Liver (tissue), 9 donors: Measurements from ENCODE around the gene TMEM89. TPM values are rescaled to one million over a fixed set of nuclear protein-coding genes. Genes with fewer than 3 reads are reported as not detected.

Experiments
- DNase-seq: peaks from one replicate; pipeline ENCODE4 v3.0.0-alpha.2; 2017; ENCODE audit warnings: low spot score
- H3K27ac ChIP-seq, 2 donors: one replicate each; pipeline ENCODE4 v1.7.0; 2013; ENCODE audit warnings: inconsistent platforms in 2 of 2, low read length in 2 of 2, control low read depth in 1 of 2, low read depth in 1 of 2, mild to moderate bottlenecking in 1 of 2
- H3K27me3 ChIP-seq, 4 donors: one replicate each; pipeline versions ENCODE4 v1.6.1 to v1.7.0; 2013; ENCODE audit warnings: low read length in 3 of 4, inconsistent platforms in 1 of 4, mild to moderate bottlenecking in 1 of 4, moderate library complexity in 1 of 4; ENCODE audit not compliant: control insufficient read depth in 4 of 4, insufficient read depth in 4 of 4
- H3K36me3 ChIP-seq, 4 donors: one replicate each; pipeline versions ENCODE4 v1.6.1 to v1.7.0; 2013; ENCODE audit warnings: low read length in 3 of 4, mild to moderate bottlenecking in 3 of 4, low read depth in 1 of 4, moderate library complexity in 1 of 4; ENCODE audit not compliant: control insufficient read depth in 4 of 4, insufficient read depth in 3 of 4
- H3K4me1 ChIP-seq, 4 donors: one replicate each; pipeline versions ENCODE4 v1.6.1 to v1.7.0; 2013; ENCODE audit warnings: low read length in 3 of 4, mild to moderate bottlenecking in 3 of 4, moderate library complexity in 1 of 4; ENCODE audit not compliant: control insufficient read depth in 4 of 4, insufficient read depth in 4 of 4
- H3K4me3 ChIP-seq, 3 donors: one replicate each; pipeline versions ENCODE4 v1.6.1 to v1.7.0; 2013; ENCODE audit warnings: low read length in 3 of 3, control low read depth in 1 of 3, low read depth in 1 of 3, mild to moderate bottlenecking in 1 of 3
- H3K9ac ChIP-seq, 2 donors: one replicate each; pipeline ENCODE4 v1.7.0; 2013; ENCODE audit warnings: low read length in 2 of 2, mild to moderate bottlenecking in 2 of 2, moderate library complexity in 2 of 2, control low read depth in 1 of 2, low read depth in 1 of 2
- H3K9me3 ChIP-seq, 4 donors: one replicate each; pipeline versions ENCODE4 v1.6.1 to v1.7.0; 2013; ENCODE audit warnings: low read length in 3 of 4; ENCODE audit not compliant: control insufficient read depth in 4 of 4
- EGR1 ChIP-seq, 2 donors: IDR thresholded peaks; 2 replicates each; pipeline ENCODE4 v1.6.1; 2016 to 2018; ENCODE audit warnings: antibody characterized with exemption in 2 of 2, low read depth in 2 of 2
- FOXA1 ChIP-seq: IDR thresholded peaks from 2 replicates; pipeline ENCODE4 v1.6.1; 2016; ENCODE audit warnings: antibody characterized with exemption
- FOXA2 ChIP-seq: IDR thresholded peaks from 2 replicates; pipeline ENCODE4 v1.6.1; 2016; ENCODE audit warnings: antibody characterized with exemption
- GABPA ChIP-seq, 2 donors: IDR thresholded peaks in 1 of 2; conservative IDR thresholded peaks in 1 of 2; 2 replicates each; pipeline ENCODE4 v1.6.1; 2016; ENCODE audit warnings: antibody characterized with exemption in 2 of 2, mild to moderate bottlenecking in 1 of 2, moderate library complexity in 1 of 2
- HNF4A ChIP-seq, 2 donors: conservative IDR thresholded peaks; 2 replicates each; pipeline ENCODE4 v1.6.1; 2016; ENCODE audit warnings: antibody characterized with exemption in 2 of 2, mild to moderate bottlenecking in 2 of 2
- MAX ChIP-seq: IDR thresholded peaks from 2 replicates; pipeline ENCODE4 v1.6.1; 2016; ENCODE audit warnings: antibody characterized with exemption
- NR2F2 ChIP-seq: IDR thresholded peaks from 2 replicates; pipeline ENCODE4 v1.6.1; 2016; ENCODE audit warnings: antibody characterized with exemption
- RAD21 ChIP-seq, 2 donors: IDR thresholded peaks; 2 replicates each; pipeline ENCODE4 v1.6.1; 2016; ENCODE audit warnings: antibody characterized with exemption in 2 of 2, mild to moderate bottlenecking in 2 of 2
- YY1 ChIP-seq: IDR thresholded peaks from 2 replicates; pipeline ENCODE4 v1.6.1; 2016; ENCODE audit warnings: antibody characterized with exemption, mild to moderate bottlenecking
- WGBS: extraction: QIAGEN DNeasy Blood & Tissue Kit; methylation state at CpG from one replicate; pipeline ENCODE4 v1.1.7; 2013; 5-methylcytosine and 5-hydroxymethylcytosine counted together
- polyA plus RNA-seq, 2 donors: library from polyadenylated mRNA; stranded (reverse) in 1 of 2; unstranded in 1 of 2; fragments of 200-250 nt in 1 of 2; fragments of >200 nt in 1 of 2; fragmentation: Nextera tagmentation in 1 of 2; extraction: Ambion mirVana in 1 of 2; gene quantifications; one replicate each; pipeline versions ENCODE4 v1.2.1 to v1.2.3, GENCODE V29; 2013 to 2015
- total RNA-seq, 2 donors: library from RNA; depleted of rRNA; stranded (reverse); fragments of >200 nt; gene quantifications; one replicate each; pipeline ENCODE4 v1.2.3, GENCODE V29; 2014
- TF ChIP-seq, protein P1 (sequence below): IDR thresholded peaks from 2 replicates; pipeline ENCODE4 v1.6.1; 2016; ENCODE audit warnings: antibody characterized with exemption, mild to moderate bottlenecking
- TF ChIP-seq, protein P2 (sequence below): IDR thresholded peaks from 2 replicates; pipeline ENCODE4 v1.6.1; 2016; ENCODE audit warnings: antibody characterized with exemption
- TF ChIP-seq, protein P3 (sequence below): IDR thresholded peaks from 2 replicates; pipeline ENCODE4 v1.6.1; 2016; ENCODE audit warnings: antibody characterized with exemption
- donor health status: healthy.
- donor health status: healthy.
- donor health status: healthy.
- donor health status: healthy.
- donor health status: healthy.

TMEM89 gene
- total and polyA plus RNA-seq, 4 donors, result not detected

DNA sequence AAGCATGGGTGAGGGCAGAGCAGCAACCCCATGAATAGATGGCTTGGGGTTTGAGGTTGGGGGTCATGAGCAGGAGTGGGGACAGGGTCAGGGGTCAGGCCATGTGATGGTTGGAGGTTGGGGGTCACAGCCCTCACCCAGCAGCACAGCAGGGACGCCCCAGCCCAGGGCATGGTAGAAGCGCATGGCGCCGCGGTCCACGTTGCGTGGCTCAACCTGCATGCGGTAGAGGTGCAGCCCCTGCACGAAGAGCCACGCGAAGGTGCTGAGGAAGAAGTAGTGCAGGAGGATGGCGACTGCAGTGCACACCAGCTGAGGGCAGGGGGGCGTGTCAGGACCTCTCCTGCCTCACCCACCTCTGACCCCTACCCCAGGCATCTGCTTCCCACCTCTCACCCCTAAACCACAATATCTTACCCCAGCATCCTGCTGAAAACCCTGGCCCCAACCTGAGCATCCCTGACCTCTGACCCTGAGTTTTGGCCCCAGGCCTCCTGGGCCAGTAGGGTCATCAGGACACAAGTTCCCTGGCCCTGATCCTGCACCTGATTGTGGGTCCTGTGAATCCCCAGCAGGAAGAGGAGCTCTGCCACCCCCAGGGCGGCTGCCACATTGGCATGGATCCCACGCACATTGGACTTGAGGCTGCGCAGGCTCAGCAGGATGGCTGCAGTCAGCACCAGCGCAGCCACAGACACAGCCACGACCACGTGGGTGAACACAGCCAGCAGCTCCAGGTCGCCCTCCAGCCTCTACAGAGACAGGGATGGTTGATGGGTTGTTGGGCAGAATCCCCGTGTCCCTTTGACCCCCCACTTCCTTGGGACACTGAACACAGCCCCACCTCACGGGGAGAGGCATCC lies 23.6 kb upstream of the TMEM89 start:
- Histone ChIP-seq H3K4me1 (no peaks in the 10 kb centered on the region), H3K27ac (no peak overlapping the region), H3K27me3 (no peaks in the 10 kb centered on the region), H3K9me3 (no peaks in the 10 kb centered on the region), H3K4me3 (no peak overlapping the region), H3K36me3 (no peaks in the 10 kb centered on the region), H3K9ac (no peak overlapping the region)
- TF ChIP-seq FOXA2, result no peak
- TF ChIP-seq, protein P1, sequence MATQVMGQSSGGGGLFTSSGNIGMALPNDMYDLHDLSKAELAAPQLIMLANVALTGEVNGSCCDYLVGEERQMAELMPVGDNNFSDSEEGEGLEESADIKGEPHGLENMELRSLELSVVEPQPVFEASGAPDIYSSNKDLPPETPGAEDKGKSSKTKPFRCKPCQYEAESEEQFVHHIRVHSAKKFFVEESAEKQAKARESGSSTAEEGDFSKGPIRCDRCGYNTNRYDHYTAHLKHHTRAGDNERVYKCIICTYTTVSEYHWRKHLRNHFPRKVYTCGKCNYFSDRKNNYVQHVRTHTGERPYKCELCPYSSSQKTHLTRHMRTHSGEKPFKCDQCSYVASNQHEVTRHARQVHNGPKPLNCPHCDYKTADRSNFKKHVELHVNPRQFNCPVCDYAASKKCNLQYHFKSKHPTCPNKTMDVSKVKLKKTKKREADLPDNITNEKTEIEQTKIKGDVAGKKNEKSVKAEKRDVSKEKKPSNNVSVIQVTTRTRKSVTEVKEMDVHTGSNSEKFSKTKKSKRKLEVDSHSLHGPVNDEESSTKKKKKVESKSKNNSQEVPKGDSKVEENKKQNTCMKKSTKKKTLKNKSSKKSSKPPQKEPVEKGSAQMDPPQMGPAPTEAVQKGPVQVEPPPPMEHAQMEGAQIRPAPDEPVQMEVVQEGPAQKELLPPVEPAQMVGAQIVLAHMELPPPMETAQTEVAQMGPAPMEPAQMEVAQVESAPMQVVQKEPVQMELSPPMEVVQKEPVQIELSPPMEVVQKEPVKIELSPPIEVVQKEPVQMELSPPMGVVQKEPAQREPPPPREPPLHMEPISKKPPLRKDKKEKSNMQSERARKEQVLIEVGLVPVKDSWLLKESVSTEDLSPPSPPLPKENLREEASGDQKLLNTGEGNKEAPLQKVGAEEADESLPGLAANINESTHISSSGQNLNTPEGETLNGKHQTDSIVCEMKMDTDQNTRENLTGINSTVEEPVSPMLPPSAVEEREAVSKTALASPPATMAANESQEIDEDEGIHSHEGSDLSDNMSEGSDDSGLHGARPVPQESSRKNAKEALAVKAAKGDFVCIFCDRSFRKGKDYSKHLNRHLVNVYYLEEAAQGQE, result no peak
- TF ChIP-seq GABPA (IDR thresholded peaks at IDR 0.05 in 1 of 2, conservative IDR thresholded peaks at IDR 0.05 in 1 of 2), result no peak
- no peak for TF ChIP-seq RAD21 (IDR thresholded peaks at IDR 0.05)
- no peak for TF ChIP-seq NR2F2
- TF ChIP-seq HNF4A (conservative IDR thresholded peaks at IDR 0.05), result no peak
- TF ChIP-seq EGR1 (IDR thresholded peaks at IDR 0.05; ENCODE audit: low read depth in 2 of 2), result no peak
- TF ChIP-seq YY1, result no peak
- TF ChIP-seq FOXA1, result no peak
- TF ChIP-seq, protein P2, sequence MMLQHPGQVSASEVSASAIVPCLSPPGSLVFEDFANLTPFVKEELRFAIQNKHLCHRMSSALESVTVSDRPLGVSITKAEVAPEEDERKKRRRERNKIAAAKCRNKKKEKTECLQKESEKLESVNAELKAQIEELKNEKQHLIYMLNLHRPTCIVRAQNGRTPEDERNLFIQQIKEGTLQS, result no peak
- no peak for DNase-seq
- WGBS, result 94% methylated on average over 22 of the region's 22 CpGs

DNA sequence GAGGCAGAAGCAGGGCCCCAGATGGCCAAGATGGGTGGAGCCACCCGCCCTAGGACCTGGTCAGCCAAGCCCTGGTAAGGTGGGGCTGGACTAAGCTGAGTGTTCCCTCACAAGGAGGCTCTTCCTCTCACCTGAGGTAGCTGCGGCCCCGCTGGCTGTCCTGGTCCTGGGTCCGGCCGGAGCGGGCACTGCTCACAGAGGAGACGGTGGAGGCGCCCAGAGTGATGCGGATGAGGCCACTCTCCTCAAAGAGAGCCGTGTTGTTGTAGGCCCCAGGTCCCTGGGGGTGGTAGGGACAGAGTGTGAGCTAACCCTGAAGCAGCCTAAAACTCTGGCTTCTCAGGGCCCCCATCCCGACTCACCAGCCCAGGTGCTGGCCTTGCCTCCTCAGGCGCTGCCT lies 21.0 kb upstream of the TMEM89 start:
- TF ChIP-seq RAD21 (IDR thresholded peaks at IDR 0.05), result no peak
- TF ChIP-seq, protein P3, sequence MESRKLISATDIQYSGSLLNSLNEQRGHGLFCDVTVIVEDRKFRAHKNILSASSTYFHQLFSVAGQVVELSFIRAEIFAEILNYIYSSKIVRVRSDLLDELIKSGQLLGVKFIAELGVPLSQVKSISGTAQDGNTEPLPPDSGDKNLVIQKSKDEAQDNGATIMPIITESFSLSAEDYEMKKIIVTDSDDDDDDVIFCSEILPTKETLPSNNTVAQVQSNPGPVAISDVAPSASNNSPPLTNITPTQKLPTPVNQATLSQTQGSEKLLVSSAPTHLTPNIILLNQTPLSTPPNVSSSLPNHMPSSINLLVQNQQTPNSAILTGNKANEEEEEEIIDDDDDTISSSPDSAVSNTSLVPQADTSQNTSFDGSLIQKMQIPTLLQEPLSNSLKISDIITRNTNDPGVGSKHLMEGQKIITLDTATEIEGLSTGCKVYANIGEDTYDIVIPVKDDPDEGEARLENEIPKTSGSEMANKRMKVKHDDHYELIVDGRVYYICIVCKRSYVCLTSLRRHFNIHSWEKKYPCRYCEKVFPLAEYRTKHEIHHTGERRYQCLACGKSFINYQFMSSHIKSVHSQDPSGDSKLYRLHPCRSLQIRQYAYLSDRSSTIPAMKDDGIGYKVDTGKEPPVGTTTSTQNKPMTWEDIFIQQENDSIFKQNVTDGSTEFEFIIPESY, result no peak
- TF ChIP-seq NR2F2, result no peak
- TF ChIP-seq MAX, result no peak
- TF ChIP-seq, protein P2, result no peak
- 95% methylated on average over 12 of the region's 12 CpGs for WGBS
- H3K4me1 ChIP-seq, result no peaks in the 10 kb centered on the region
- H3K4me3 ChIP-seq, result no peak overlapping the region
- H3K27ac ChIP-seq, result no peak overlapping the region
- H3K9ac ChIP-seq, result no peak overlapping the region
- H3K36me3 ChIP-seq, result no peaks in the 10 kb centered on the region
- H3K9me3 ChIP-seq, result no peaks in the 10 kb centered on the region
- DNase-seq, result no peak
- no peaks in the 10 kb centered on the region for H3K27me3 ChIP-seq
